LNCAP (cell line): ENCODE results near the gene GRAP.

ENCODE experiments used
- CTCF ChIP-seq: fragments of 450-650 bp; IDR thresholded peaks from 2 replicates; pipeline ENCODE4 v1.5.1; 2017; ENCODE audit warnings: mild to moderate bottlenecking

Gene GRAP

GRCh38 chr17:19019041-19019941 lies 27.5 kb downstream of the GRAP start:
- no peak for TF ChIP-seq CTCF

- no peak for TF ChIP-seq CTCF
Measured at GRCh38 chr17:19018600-19018950, 28.2 kb downstream of the GRAP start.

- no peak for TF ChIP-seq CTCF
Measured at GRCh38 chr17:19017804-19018599, 28.8 kb downstream of the GRAP start.

- no peak for TF ChIP-seq CTCF
Measured at GRCh38 chr17:19017401-19017800, 29.4 kb downstream of the GRAP start.

GRCh38 chr17:19016881-19017280 lies 29.9 kb downstream of the GRAP start:
- no peak for TF ChIP-seq CTCF

- no peak for TF ChIP-seq CTCF
Measured at GRCh38 chr17:19016297-19016696, 30.5 kb downstream of the GRAP start.

GRCh38 chr17:19015428-19015827 lies 31.3 kb downstream of the GRAP start:
- TF ChIP-seq CTCF = no peak
